Activated T-helper 17 cell treated with anti-CD3 and anti-CD28 coated beads, Interleukin-2, amount 50 U/mL, for 72 hours (primary cell): ENCODE results near the gene SLC25A1. TPM values are rescaled to one million over a fixed set of nuclear protein-coding genes. Genes with fewer than 3 reads are reported as not detected.

Source experiments
- total RNA-seq, 2 donors: library from RNA; stranded (reverse); gene quantifications; one replicate each; pipeline ENCODE4 v1.2.3, GENCODE V29; 2022

SLC25A1 gene
- total RNA-seq, 2 donors from 2014 or later, result 33.4 to 47.9 TPM

Other genes with a start within 250 kb of the SLC25A1 start
- 1 to 10 TPM in 1 of 2 donors, not detected in 1; 1.1 TPM for gene PRODH, start 242.4 kb downstream of the SLC25A1 start, total RNA-seq
- gene DGCR2, start 56.3 kb downstream of the SLC25A1 start, total RNA-seq, result 10 to 100 TPM; 22.6 to 27.3 TPM
- gene TSSK2, start 47.4 kb downstream of the SLC25A1 start, total RNA-seq, result not detected
- gene ESS2, start 34.1 kb downstream of the SLC25A1 start, total RNA-seq, result 10 to 100 TPM; 13.8 to 20.8 TPM
- not detected for gene GSC2, start 28.4 kb downstream of the SLC25A1 start, total RNA-seq
- gene CLTCL1, start 113.0 kb upstream of the SLC25A1 start, total RNA-seq, result 1 to 10 TPM in 1 of 2 donors, under 1 TPM in 1; 0.86 to 2.0 TPM